OCI-LY3 (cell line): ENCODE data around the gene DEGS1.
A peak's percentile ranks its signal among the peaks of the same experiment; 100 is the strongest.

Experiments used
- H2AFZ ChIP-seq: fragments of 200-600, 300-600 bp; shearing (Covaris generic); 2 replicates; pipeline ENCODE4 v1.6.0; 2014; ENCODE audit warnings: antibody characterized with exemption, low read depth, low read length
- H3K27ac ChIP-seq: fragments of 200-600, 300-600 bp; sonication (generic); 2 replicates; pipeline ENCODE4 v1.5.1; 2014; ENCODE audit warnings: mild to moderate bottlenecking, low read length, moderate library complexity, mixed read lengths
- H3K27me3 ChIP-seq: fragments of 200-600, 300-600 bp; sonication (generic); 2 replicates; pipeline ENCODE4 v1.6.1; 2014; ENCODE audit warnings: low read depth, low read length, mixed read lengths
- H3K36me3 ChIP-seq: fragments of 200-600, 300-600 bp; sonication (generic); replicated peaks from 2 replicates; pipeline ENCODE3; 2014; ENCODE audit warnings: low read depth, low read length, mixed read lengths
- H3K4me1 ChIP-seq: fragments of 300-600, 200-600 bp; sonication (generic); 2 replicates; pipeline ENCODE4 v1.6.1; 2014; ENCODE audit warnings: low read length, mixed read lengths
- H3K4me2 ChIP-seq: fragments of 200-600, 300-600 bp; sonication (generic); 2 replicates; pipeline ENCODE4 v1.6.1; 2014; ENCODE audit warnings: low read length, mixed read lengths
- H3K4me3 ChIP-seq: fragments of 300-600, 200-600 bp; sonication (generic); 2 replicates; pipeline ENCODE4 v1.5.1; 2014; ENCODE audit warnings: antibody characterized with exemption, mild to moderate bottlenecking, low read length, moderate library complexity
- H3K79me2 ChIP-seq: fragments of 300-600, 200-600 bp; shearing (Covaris generic); 2 replicates; pipeline ENCODE4 v1.6.1; 2014; ENCODE audit warnings: mild to moderate bottlenecking, low read length, mixed read lengths
- H3K9ac ChIP-seq: fragments of 300-600, 200-600 bp; shearing (Covaris generic); 2 replicates; pipeline ENCODE4 v1.6.0; 2014; ENCODE audit warnings: mild to moderate bottlenecking, low read length, moderate library complexity
- H3K9me3 ChIP-seq: fragments of 200-600, 300-600 bp; shearing (Covaris generic); 2 replicates; pipeline ENCODE4 v1.6.1; 2014; ENCODE audit warnings: low read length, mixed read lengths; ENCODE audit not compliant: insufficient read depth
- H4K20me1 ChIP-seq: fragments of 200-600, 300-600 bp; sonication (generic); 2 replicates; pipeline ENCODE4 v1.6.1; 2016; ENCODE audit warnings: low read length, mixed read lengths; ENCODE audit not compliant: insufficient read depth
- CTCF ChIP-seq: fragments of 200-600, 300-600 bp; sonication (generic); IDR thresholded peaks from 2 replicates; pipeline ENCODE4 v1.5.1; 2014; ENCODE audit warnings: antibody characterized with exemption, low read length, low read depth
- EZH2phosphoT487 ChIP-seq: fragments of 200-600 bp; shearing (Covaris generic); IDR thresholded peaks from 2 replicates; pipeline ENCODE4 v1.6.1; 2018; ENCODE audit warnings: antibody characterized with exemption, mixed run types, low read depth

DEGS1 gene

DNA sequence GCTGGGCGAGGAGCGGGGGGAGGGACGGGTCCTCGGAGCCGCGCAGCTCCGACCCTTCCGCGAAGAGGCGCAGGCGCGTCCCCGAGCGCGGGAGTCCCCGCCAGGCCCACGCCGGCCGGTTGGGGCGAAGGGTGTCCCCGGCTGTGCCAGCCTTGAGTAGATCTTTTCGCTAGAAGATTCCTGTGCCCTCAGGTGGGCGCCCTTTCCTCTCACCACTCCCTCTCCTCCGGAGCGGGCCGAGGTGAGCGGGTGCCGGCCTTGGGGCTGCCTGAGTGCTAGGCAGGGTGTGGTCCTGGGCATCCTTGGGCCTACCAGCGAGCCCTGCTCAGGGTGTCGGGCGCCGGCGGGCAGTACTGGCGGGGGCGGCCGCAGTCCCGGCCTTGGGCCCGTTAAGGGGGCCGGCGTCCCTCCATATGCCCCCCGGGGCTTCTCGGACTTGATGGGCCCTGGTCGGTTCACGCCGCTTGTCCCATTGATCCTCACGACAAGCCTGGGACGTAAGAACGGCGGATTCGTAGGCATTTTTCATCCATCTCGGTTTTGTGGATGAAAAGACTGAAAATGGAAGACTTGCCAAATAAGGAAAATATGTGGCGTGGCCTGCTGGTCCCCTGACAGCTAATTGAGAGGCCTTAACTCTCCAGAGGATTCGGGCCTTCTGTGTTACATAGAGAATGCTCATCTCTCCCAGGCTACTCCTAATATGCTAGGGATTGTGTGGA lies 712 bp downstream of the DEGS1 start:
- H3K79me2 ChIP-seq: peaks cover 56% of the 10 kb centered on the region
- H2AFZ ChIP-seq: no peak overlapping the region
- peaks cover 44% of the 10 kb centered on the region for H3K4me1 ChIP-seq
- H3K27ac ChIP-seq: peak overlapping the region; percentile 90
- H3K36me3 ChIP-seq: peaks cover 34% of the 10 kb centered on the region
- H3K4me2 ChIP-seq: peak overlapping the region; percentile 71
- no peaks in the 10 kb centered on the region for H3K9me3 ChIP-seq
- peak overlapping the region; percentile 85 for H3K4me3 ChIP-seq
- peaks cover 44% of the 10 kb centered on the region for H4K20me1 ChIP-seq
- no peak for TF ChIP-seq EZH2phosphoT487
- peak; percentile 30 for TF ChIP-seq CTCF
- peak overlapping the region; percentile 90 for H3K9ac ChIP-seq
- H3K27me3 ChIP-seq: peaks cover 10% of the 10 kb centered on the region

DNA sequence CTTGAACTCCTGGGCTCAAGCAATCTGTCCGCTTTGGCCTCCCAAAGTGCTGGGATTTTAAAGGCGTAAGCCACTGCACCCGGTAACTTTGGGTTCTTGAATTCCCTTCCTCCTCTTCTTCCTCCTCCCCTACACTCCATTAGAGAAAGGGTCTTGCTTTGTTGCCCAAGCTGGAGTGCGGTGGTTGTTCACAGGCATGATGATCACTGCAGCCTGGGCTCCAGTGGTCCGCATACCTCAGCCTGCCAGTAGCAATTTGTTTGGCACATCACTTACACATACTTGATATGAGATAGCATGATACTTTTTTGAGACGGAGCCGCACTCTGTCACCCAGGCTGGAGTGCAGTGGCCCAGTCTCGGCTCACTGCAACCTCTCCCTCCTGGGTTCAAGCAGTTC lies 2.2 kb downstream of the DEGS1 start:
- H3K9ac ChIP-seq: no peak overlapping the region
- TF ChIP-seq EZH2phosphoT487 (no peak), CTCF (no peak)

GRCh38 chr1:224188286-224188685 lies 5.2 kb downstream of the DEGS1 start:
- H4K20me1 ChIP-seq: peaks cover 68% of the 10 kb centered on the region

More for the DNA sequence above, 2.2 kb downstream of the DEGS1 start:
- H2AFZ ChIP-seq: no peak overlapping the region
- peak overlapping the region; percentile 85; the same call in 1 of the 2 replicates for H3K4me3 ChIP-seq
- H3K4me2 ChIP-seq: peak overlapping the region; percentile 71; the same call in 1 of the 2 replicates
- peaks cover 58% of the 10 kb centered on the region for H4K20me1 ChIP-seq
- H3K9me3 ChIP-seq: no peaks in the 10 kb centered on the region
- no peaks in the 10 kb centered on the region for H3K27me3 ChIP-seq
- peaks cover 71% of the 10 kb centered on the region for H3K79me2 ChIP-seq
- no peak overlapping the region for H3K27ac ChIP-seq
- peaks cover 46% of the 10 kb centered on the region for H3K36me3 ChIP-seq
- peaks cover 52% of the 10 kb centered on the region for H3K4me1 ChIP-seq

DNA sequence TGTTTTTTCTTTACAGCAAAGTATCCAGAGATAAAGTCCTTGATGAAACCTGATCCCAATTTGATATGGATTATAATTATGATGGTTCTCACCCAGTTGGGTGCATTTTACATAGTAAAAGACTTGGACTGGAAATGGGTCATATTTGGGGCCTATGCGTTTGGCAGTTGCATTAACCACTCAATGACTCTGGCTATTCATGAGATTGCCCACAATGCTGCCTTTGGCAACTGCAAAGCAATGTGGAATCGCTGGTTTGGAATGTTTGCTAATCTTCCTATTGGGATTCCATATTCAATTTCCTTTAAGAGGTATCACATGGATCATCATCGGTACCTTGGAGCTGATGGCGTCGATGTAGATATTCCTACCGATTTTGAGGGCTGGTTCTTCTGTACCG lies 6.5 kb downstream of the DEGS1 start:
- Histone ChIP-seq H4K20me1 (peaks cover 62% of the 10 kb centered on the region), H2AFZ (no peak overlapping the region), H3K4me2 (no peak overlapping the region), H3K79me2 (peaks cover 72% of the 10 kb centered on the region), H3K36me3 (peaks cover 64% of the 10 kb centered on the region), H3K27ac (no peak overlapping the region), H3K27me3 (no peaks in the 10 kb centered on the region), H3K9ac (no peak overlapping the region), H3K4me1 (peaks cover 58% of the 10 kb centered on the region), H3K4me3 (no peak overlapping the region), H3K9me3 (no peaks in the 10 kb centered on the region)
- no peak for TF ChIP-seq EZH2phosphoT487
- TF ChIP-seq CTCF: no peak

More at GRCh38 chr1:224188286-224188685, 5.2 kb downstream of the DEGS1 start:
- H3K79me2 ChIP-seq: peaks cover 85% of the 10 kb centered on the region
- H3K9ac ChIP-seq: no peak overlapping the region
- H3K9me3 ChIP-seq: no peaks in the 10 kb centered on the region
- no peak overlapping the region for H3K4me2 ChIP-seq
- H3K27me3 ChIP-seq: no peaks in the 10 kb centered on the region
- peaks cover 55% of the 10 kb centered on the region for H3K36me3 ChIP-seq
- H3K4me3 ChIP-seq: no peak overlapping the region
- TF ChIP-seq CTCF (no peak), EZH2phosphoT487 (no peak)
- peaks cover 55% of the 10 kb centered on the region for H3K4me1 ChIP-seq
- H2AFZ ChIP-seq: no peak overlapping the region
- H3K27ac ChIP-seq: no peak overlapping the region
